Measurements from ENCODE around the gene ZNF160. TPM values are rescaled to one million over a fixed set of nuclear protein-coding genes. Genes with fewer than 3 reads are reported as not detected.

The ZNF160 gene
- polyA plus RNA-seq, 2 donors: 7.6 to 18.2 TPM

DNA sequence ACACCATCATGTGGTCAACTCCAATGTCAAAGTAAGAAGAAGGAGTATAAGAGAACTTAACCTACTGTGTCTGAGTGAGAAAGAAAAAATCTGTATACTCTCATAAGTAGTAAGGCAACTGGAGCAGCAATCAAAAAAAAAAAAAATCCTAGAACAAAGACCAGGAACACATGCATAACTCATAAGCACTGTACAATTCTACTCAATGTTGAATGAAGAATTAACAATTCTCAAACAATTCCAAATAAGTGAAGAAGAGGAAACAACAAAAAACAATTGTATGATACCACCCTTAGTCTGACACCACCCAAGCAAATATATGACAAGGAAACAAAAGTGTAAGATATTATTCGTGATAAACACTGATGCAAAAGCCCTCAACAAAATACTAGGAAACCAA, 24.6 kb downstream of the ZNF160 start:
- Histone ChIP-seq H3K36me3 (ENCODE audit: control insufficient read depth in 2 of 2, insufficient read depth in 2 of 2, low read length in 1 of 2) (peaks cover 7 to 16% of the 10 kb centered on the region in 2 donors), H3K27ac (ENCODE audit: low read depth in 2 of 2, low read length in 1 of 2) (no peak overlapping the region)
- 84 to 94% methylated on average over 1 of the region's 1 CpG for WGBS, 2 donors

DNA sequence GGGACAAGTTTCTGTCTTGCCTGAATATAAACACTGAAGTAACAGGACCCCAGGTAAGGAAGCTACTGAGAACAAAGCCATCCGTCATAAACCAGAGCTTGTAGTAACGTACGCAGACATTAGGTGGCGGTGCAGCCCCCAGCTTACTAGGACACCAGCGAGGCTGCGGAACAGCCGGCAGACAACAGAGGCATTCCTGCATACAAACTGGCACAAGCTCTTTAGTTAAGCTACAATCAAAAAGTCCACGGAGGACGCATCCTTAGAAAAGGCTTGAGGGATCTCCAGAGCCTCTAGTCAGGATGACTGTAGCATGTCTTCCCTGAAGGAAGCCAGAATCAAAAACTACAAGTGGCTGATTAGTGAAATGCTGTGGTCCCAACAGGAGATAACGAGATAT, 26.2 kb downstream of the ZNF160 start:
- 43 to 57% methylated on average over 10 of the region's 10 CpGs for WGBS, 2 donors
- H3K36me3 ChIP-seq (ENCODE audit: control insufficient read depth in 2 of 2, insufficient read depth in 2 of 2, low read length in 1 of 2): peaks cover 15 to 25% of the 10 kb centered on the region in 2 donors

More for the DNA sequence above, 24.6 kb downstream of the ZNF160 start:
- Histone ChIP-seq H3K4me1 (ENCODE audit: control insufficient read depth in 2 of 2, insufficient read depth in 2 of 2, low read length in 1 of 2) (no peaks in the 10 kb centered on the region), H3K27me3 (ENCODE audit: control insufficient read depth in 1 of 2, insufficient read depth in 2 of 2, low read length in 2 of 2) (no peaks in the 10 kb centered on the region), H3K9me3 (ENCODE audit: control insufficient read depth in 2 of 2, insufficient read depth in 1 of 2, low read depth in 1 of 2, low read length in 1 of 2) (peaks cover 8 to 15% of the 10 kb centered on the region in 2 donors), H3K4me3 (ENCODE audit: low read depth in 1 of 2, low read length in 2 of 2) (no peak overlapping the region)

DNA sequence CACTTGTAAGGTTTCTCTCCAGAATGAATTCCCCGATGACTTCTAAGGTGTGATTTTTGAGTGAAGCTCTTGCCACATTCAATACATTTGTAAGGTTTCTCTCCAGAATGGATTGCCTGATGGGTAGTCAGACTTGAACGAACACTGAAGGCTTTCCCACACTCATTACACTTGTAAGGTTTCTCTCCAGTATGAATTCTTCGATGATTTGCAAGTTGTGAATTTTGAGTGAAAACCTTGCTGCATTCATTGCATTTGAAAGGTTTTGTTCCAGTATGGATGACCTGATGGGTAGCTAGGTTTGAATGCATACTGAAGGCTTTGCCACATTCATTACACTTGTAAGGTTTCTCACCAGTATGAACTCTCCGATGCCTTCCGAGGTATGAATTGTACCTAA, 34.4 kb downstream of the ZNF160 start:
- Histone ChIP-seq H3K4me3 (ENCODE audit: low read depth in 1 of 2, low read length in 2 of 2) (no peak overlapping the region), H3K9me3 (ENCODE audit: control insufficient read depth in 2 of 2, insufficient read depth in 1 of 2, low read depth in 1 of 2, low read length in 1 of 2) (peaks cover 0 to 22% of the 10 kb centered on the region in 2 donors), H3K36me3 (ENCODE audit: control insufficient read depth in 2 of 2, insufficient read depth in 2 of 2, low read length in 1 of 2) (peaks cover 21 to 30% of the 10 kb centered on the region in 2 donors), H3K27me3 (ENCODE audit: control insufficient read depth in 1 of 2, insufficient read depth in 2 of 2, low read length in 2 of 2) (no peaks in the 10 kb centered on the region), H3K27ac (ENCODE audit: low read depth in 2 of 2, low read length in 1 of 2) (no peak overlapping the region), H3K4me1 (ENCODE audit: control insufficient read depth in 2 of 2, insufficient read depth in 2 of 2, low read length in 1 of 2) (no peaks in the 10 kb centered on the region)
- 99% methylated on average over 5 of the region's 5 CpGs for WGBS, 2 donors

More for the DNA sequence above, 26.2 kb downstream of the ZNF160 start:
- no peaks in the 10 kb centered on the region for H3K4me1 ChIP-seq (ENCODE audit: control insufficient read depth in 2 of 2, insufficient read depth in 2 of 2, low read length in 1 of 2)
- H3K4me3 ChIP-seq (ENCODE audit: low read depth in 1 of 2, low read length in 2 of 2): no peak overlapping the region
- no peaks in the 10 kb centered on the region for H3K27me3 ChIP-seq (ENCODE audit: control insufficient read depth in 1 of 2, insufficient read depth in 2 of 2, low read length in 2 of 2)
- peaks cover 8 to 15% of the 10 kb centered on the region in 2 donors for H3K9me3 ChIP-seq (ENCODE audit: control insufficient read depth in 2 of 2, insufficient read depth in 1 of 2, low read depth in 1 of 2, low read length in 1 of 2)
- no peak overlapping the region for H3K27ac ChIP-seq (ENCODE audit: low read depth in 2 of 2, low read length in 1 of 2)

DNA sequence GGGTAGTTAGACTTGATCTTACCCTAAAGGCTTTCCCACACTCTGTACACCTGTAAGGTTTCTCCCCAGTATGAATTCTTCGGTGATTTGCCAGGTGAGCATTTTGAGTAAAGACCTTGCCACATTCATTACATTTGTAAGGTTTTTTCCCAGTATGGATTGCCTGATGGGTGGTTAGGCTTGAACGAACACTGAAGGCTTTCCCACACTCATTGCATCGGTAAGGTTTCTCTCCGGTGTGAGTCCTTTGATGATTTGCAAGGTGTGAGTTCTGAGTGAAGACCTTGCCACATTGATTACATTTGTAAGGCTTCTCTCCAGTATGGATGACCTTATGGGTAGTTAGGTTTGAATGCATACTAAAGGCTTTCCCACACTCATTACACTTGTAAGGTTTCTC, 35.0 kb downstream of the ZNF160 start:
- peaks cover 0 to 19% of the 10 kb centered on the region in 2 donors for H3K9me3 ChIP-seq (ENCODE audit: control insufficient read depth in 2 of 2, insufficient read depth in 1 of 2, low read depth in 1 of 2, low read length in 1 of 2)
- peaks cover 15 to 27% of the 10 kb centered on the region in 2 donors for H3K36me3 ChIP-seq (ENCODE audit: control insufficient read depth in 2 of 2, insufficient read depth in 2 of 2, low read length in 1 of 2)
- no peaks in the 10 kb centered on the region for H3K27me3 ChIP-seq (ENCODE audit: control insufficient read depth in 1 of 2, insufficient read depth in 2 of 2, low read length in 2 of 2)

DNA sequence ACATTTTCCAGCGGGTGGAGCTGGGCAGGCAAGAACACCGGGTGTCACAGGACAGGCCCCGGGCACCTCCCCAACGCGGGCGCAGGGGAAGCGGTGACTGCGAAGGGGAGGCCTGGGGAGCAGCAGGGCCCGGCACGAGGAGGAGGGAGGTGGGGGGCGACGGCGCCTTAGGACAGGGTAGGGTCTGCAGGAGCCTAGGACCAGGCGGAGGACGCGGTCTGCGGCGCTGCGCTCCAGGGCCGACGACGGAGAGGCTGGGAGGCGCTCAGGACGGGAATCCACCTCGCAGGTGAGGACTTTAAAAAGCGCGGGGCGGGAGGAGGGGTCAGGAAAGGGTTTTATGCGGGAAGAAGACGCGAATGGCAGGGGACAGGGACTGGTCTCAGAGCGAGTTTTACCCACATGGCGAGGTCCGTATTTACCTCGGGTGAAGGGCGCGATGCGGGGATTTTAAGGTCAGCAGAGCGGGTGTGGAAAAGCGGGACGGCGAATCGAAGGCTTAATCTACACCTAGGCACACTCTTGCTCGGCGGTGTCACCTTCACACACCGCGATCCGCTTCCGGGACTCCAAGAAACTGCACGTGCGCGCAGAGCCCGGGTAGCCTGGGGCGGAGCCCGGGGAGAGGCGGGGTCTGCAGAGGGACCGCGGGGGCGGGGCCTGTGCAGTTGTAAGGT, 45.2 kb downstream of the ZNF160 start:
- H3K9me3 ChIP-seq (ENCODE audit: control insufficient read depth in 2 of 2, insufficient read depth in 1 of 2, low read depth in 1 of 2, low read length in 1 of 2): peaks cover 21 to 33% of the 10 kb centered on the region in 2 donors
- no peaks in the 10 kb centered on the region for H3K27me3 ChIP-seq (ENCODE audit: control insufficient read depth in 1 of 2, insufficient read depth in 2 of 2, low read length in 2 of 2)
- no peaks in the 10 kb centered on the region for H3K36me3 ChIP-seq (ENCODE audit: control insufficient read depth in 2 of 2, insufficient read depth in 2 of 2, low read length in 1 of 2)
- no peak overlapping the region for H3K27ac ChIP-seq (ENCODE audit: low read depth in 2 of 2, low read length in 1 of 2)
- 9 to 11% methylated on average over 58 to 59 of the region's 59 CpGs for WGBS, 2 donors
- H3K4me1 ChIP-seq (ENCODE audit: control insufficient read depth in 2 of 2, insufficient read depth in 2 of 2, low read length in 1 of 2): peaks cover 2 to 6% of the 10 kb centered on the region in 2 donors
- no peak overlapping the region for H3K4me3 ChIP-seq (ENCODE audit: low read depth in 1 of 2, low read length in 2 of 2)

More for the DNA sequence above, 35.0 kb downstream of the ZNF160 start:
- no peaks in the 10 kb centered on the region for H3K4me1 ChIP-seq (ENCODE audit: control insufficient read depth in 2 of 2, insufficient read depth in 2 of 2, low read length in 1 of 2)
- WGBS, 2 donors: 98 to 99% methylated on average over 4 of the region's 4 CpGs
- H3K27ac ChIP-seq (ENCODE audit: low read depth in 2 of 2, low read length in 1 of 2): no peak overlapping the region
- H3K4me3 ChIP-seq (ENCODE audit: low read depth in 1 of 2, low read length in 2 of 2): no peak overlapping the region

DNA sequence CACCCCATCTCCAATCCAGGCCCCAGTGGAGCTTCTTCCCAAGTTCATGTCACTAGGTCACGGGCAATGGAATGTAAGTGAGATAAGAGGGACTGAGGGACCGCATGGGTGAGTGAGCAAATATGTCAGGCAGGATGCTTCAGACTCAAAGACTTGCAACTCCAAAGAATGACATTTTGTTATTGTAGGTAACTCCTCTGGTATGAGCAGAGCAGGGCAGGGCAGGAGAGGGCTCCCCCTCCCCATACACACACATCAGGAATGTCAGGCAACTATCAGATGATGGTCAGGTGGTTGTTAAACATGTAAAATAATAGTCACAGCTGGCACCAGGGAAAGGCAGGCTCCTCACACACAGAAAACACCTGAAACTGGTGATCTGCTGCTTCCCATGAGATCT, 48.1 kb downstream of the ZNF160 start:
- H3K27me3 ChIP-seq (ENCODE audit: control insufficient read depth in 1 of 2, insufficient read depth in 2 of 2, low read length in 2 of 2): no peaks in the 10 kb centered on the region

DNA sequence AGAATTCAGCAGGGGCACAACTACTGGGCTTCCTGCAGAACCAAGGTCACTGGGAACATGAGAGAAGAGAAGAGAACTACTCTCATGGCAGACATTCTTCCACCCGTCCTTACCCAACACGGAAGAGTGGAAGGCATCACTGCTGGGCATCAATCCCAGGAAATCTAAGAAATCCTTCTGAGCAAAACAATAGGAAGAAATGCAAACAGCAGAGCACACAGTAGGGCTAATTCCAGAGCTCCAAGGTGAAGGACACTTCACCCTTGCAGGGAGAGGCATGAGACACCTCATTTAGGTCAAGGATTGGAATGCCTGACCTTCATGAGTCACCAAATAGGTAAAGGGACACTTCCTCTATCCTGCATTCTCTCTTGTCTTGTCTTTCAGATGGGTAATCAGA, 55.8 kb downstream of the ZNF160 start:
- peaks cover 4 to 6% of the 10 kb centered on the region in 2 donors for H3K9me3 ChIP-seq (ENCODE audit: control insufficient read depth in 2 of 2, insufficient read depth in 1 of 2, low read depth in 1 of 2, low read length in 1 of 2)

More for the DNA sequence above, 48.1 kb downstream of the ZNF160 start:
- H3K36me3 ChIP-seq (ENCODE audit: control insufficient read depth in 2 of 2, insufficient read depth in 2 of 2, low read length in 1 of 2): no peaks in the 10 kb centered on the region
- 22 to 55% methylated on average over 2 of the region's 2 CpGs for WGBS, 2 donors
- no peak overlapping the region for H3K27ac ChIP-seq (ENCODE audit: low read depth in 2 of 2, low read length in 1 of 2)
- peaks cover 15 to 25% of the 10 kb centered on the region in 2 donors for H3K9me3 ChIP-seq (ENCODE audit: control insufficient read depth in 2 of 2, insufficient read depth in 1 of 2, low read depth in 1 of 2, low read length in 1 of 2)
- peaks cover 2 to 6% of the 10 kb centered on the region in 2 donors for H3K4me1 ChIP-seq (ENCODE audit: control insufficient read depth in 2 of 2, insufficient read depth in 2 of 2, low read length in 1 of 2)
- no peak overlapping the region for H3K4me3 ChIP-seq (ENCODE audit: low read depth in 1 of 2, low read length in 2 of 2)

DNA sequence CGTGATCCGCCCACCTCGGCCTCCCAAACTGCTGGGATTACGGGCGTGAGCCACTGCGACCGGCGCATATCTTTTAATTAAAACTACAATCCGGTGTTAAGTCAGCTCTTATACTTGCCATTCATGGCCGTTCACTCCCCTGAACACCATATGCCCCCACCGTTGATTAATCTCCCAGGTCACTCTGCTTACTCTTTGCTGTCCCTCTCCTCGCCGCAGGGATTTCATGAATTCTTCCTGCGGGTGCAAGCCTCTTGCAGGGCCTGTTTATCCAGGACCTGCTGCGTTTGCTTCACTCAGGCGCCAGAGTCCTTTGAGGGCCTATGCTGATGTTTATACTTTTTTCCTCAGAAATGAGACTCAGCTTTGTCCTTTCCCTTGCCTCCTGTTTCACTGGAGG, 57.7 kb downstream of the ZNF160 start:
- no peak overlapping the region for H3K27ac ChIP-seq (ENCODE audit: low read depth in 2 of 2, low read length in 1 of 2)
- H3K36me3 ChIP-seq (ENCODE audit: control insufficient read depth in 2 of 2, insufficient read depth in 2 of 2, low read length in 1 of 2): no peaks in the 10 kb centered on the region
- peaks cover 4 to 9% of the 10 kb centered on the region in 2 donors for H3K9me3 ChIP-seq (ENCODE audit: control insufficient read depth in 2 of 2, insufficient read depth in 1 of 2, low read depth in 1 of 2, low read length in 1 of 2)
- H3K4me1 ChIP-seq (ENCODE audit: control insufficient read depth in 2 of 2, insufficient read depth in 2 of 2, low read length in 1 of 2): no peaks in the 10 kb centered on the region
- no peaks in the 10 kb centered on the region for H3K27me3 ChIP-seq (ENCODE audit: control insufficient read depth in 1 of 2, insufficient read depth in 2 of 2, low read length in 2 of 2)
- no peak overlapping the region for H3K4me3 ChIP-seq (ENCODE audit: low read depth in 1 of 2, low read length in 2 of 2)
- WGBS, 2 donors: 64 to 80% methylated on average over 16 of the region's 16 CpGs

More for the DNA sequence above, 55.8 kb downstream of the ZNF160 start:
- Histone ChIP-seq H3K27ac (ENCODE audit: low read depth in 2 of 2, low read length in 1 of 2) (no peak overlapping the region), H3K27me3 (ENCODE audit: control insufficient read depth in 1 of 2, insufficient read depth in 2 of 2, low read length in 2 of 2) (no peaks in the 10 kb centered on the region), H3K36me3 (ENCODE audit: control insufficient read depth in 2 of 2, insufficient read depth in 2 of 2, low read length in 1 of 2) (no peaks in the 10 kb centered on the region), H3K4me3 (ENCODE audit: low read depth in 1 of 2, low read length in 2 of 2) (no peak overlapping the region), H3K4me1 (ENCODE audit: control insufficient read depth in 2 of 2, insufficient read depth in 2 of 2, low read length in 1 of 2) (no peaks in the 10 kb centered on the region)
- WGBS, 2 donors: 88 to 94% methylated on average over 2 of the region's 2 CpGs

DNA sequence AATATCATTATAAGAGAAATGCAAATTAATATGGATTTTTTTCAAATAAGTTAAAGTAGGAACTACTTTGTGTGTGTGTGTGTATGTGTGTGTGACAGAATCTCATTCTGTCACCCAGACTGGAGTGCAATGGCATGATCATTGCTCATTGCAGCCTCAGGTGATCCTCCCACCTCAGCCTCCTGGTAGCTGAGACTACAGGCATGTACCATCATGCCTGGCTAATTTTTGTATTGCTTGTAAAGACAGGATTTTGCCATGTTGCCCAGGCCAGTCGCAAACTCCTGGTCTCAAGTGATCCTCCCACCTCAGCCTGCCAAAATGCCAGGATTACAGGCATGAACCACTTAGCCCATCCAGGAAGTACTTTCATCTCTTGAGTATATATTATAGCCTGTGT, 61.9 kb downstream of the ZNF160 start:
- Histone ChIP-seq H3K4me1 (ENCODE audit: control insufficient read depth in 2 of 2, insufficient read depth in 2 of 2, low read length in 1 of 2) (peaks cover 0 to 2% of the 10 kb centered on the region in 2 donors), H3K4me3 (ENCODE audit: low read depth in 1 of 2, low read length in 2 of 2) (no peak overlapping the region), H3K27ac (ENCODE audit: low read depth in 2 of 2, low read length in 1 of 2) (no peak overlapping the region), H3K9me3 (ENCODE audit: control insufficient read depth in 2 of 2, insufficient read depth in 1 of 2, low read depth in 1 of 2, low read length in 1 of 2) (peaks cover 9 to 20% of the 10 kb centered on the region in 2 donors), H3K27me3 (ENCODE audit: control insufficient read depth in 1 of 2, insufficient read depth in 2 of 2, low read length in 2 of 2) (no peaks in the 10 kb centered on the region), H3K36me3 (ENCODE audit: control insufficient read depth in 2 of 2, insufficient read depth in 2 of 2, low read length in 1 of 2) (no peaks in the 10 kb centered on the region)
- WGBS, 2 donors: 56 to 60% methylated on average over 1 of the region's 1 CpG
